KMS-11 (cell line): Measurements from ENCODE around the gene GPC4.

ENCODE experiments used
- H2AFZ ChIP-seq: fragments of 200-600 bp; sonication (generic); 2 replicates; pipeline ENCODE4 v1.6.1; 2016; ENCODE audit warnings: antibody characterized with exemption, mixed run types, low read depth
- H3K27ac ChIP-seq: fragments of 200-600 bp; sonication (generic); 2 replicates; pipeline ENCODE4 v1.6.1; 2016; ENCODE audit warnings: mild to moderate bottlenecking, mixed run types
- H3K27me3 ChIP-seq: fragments of 200-600 bp; sonication (generic); 2 replicates; pipeline ENCODE4 v1.6.1; 2017; ENCODE audit warnings: mild to moderate bottlenecking, low read depth, mixed run types, moderate library complexity; ENCODE audit not compliant: insufficient read depth
- H3K36me3 ChIP-seq: fragments of 200-600 bp; sonication (generic); 2 replicates; pipeline ENCODE4 v1.6.1; 2017; ENCODE audit warnings: mild to moderate bottlenecking, mixed run types; ENCODE audit not compliant: insufficient read depth
- H3K4me1 ChIP-seq: fragments of 200-600 bp; sonication (generic); 2 replicates; pipeline ENCODE4 v1.6.1; 2016; ENCODE audit warnings: mild to moderate bottlenecking, low read depth, mixed run types; ENCODE audit not compliant: poor library complexity, severe bottlenecking
- H3K4me2 ChIP-seq: fragments of 200-600 bp; sonication (generic); 2 replicates; pipeline ENCODE4 v1.7.0; 2016; ENCODE audit warnings: mild to moderate bottlenecking, mixed run types
- H3K4me3 ChIP-seq: fragments of 200-600 bp; sonication (generic); IDR thresholded peaks from 2 replicates; pipeline ENCODE4 v1.6.1; 2017; ENCODE audit warnings: low read depth, low read length, mixed read lengths; ENCODE audit not compliant: insufficient read depth
- H3K79me2 ChIP-seq: fragments of 200-600 bp; sonication (generic); 2 replicates; pipeline ENCODE4 v1.6.1; 2016; ENCODE audit warnings: low read depth, mixed run types; ENCODE audit not compliant: insufficient read depth
- H3K9ac ChIP-seq: fragments of 200-600 bp; sonication (generic); 2 replicates; pipeline ENCODE4 v1.6.1; 2016; ENCODE audit warnings: mild to moderate bottlenecking, mixed run types
- H4K20me1 ChIP-seq: fragments of 200-600 bp; sonication (generic); 2 replicates; pipeline ENCODE4 v1.6.1; 2016; ENCODE audit warnings: mild to moderate bottlenecking, mixed run types; ENCODE audit not compliant: insufficient read depth
- CTCF ChIP-seq: fragments of 200-600 bp; sonication (generic); conservative IDR thresholded peaks from 2 replicates; pipeline ENCODE4 v1.6.1; 2017; ENCODE audit warnings: low read depth, mild to moderate bottlenecking, antibody characterized with exemption, low read length, moderate library complexity, mixed read lengths

The GPC4 gene

GRCh38 chrX:133440081-133440796 is 24.9 kb upstream of the GPC4 start:
- Histone ChIP-seq H3K4me3 (no peak overlapping the region), H3K9ac (no peak overlapping the region), H3K36me3 (no peaks in the 10 kb centered on the region), H3K27me3 (no peaks in the 10 kb centered on the region), H3K4me1 (no peaks in the 10 kb centered on the region), H3K79me2 (no peaks in the 10 kb centered on the region), H3K27ac (no peak overlapping the region), H2AFZ (no peak overlapping the region), H4K20me1 (no peaks in the 10 kb centered on the region), H3K4me2 (no peak overlapping the region)
- TF ChIP-seq CTCF, result no peak

DNA sequence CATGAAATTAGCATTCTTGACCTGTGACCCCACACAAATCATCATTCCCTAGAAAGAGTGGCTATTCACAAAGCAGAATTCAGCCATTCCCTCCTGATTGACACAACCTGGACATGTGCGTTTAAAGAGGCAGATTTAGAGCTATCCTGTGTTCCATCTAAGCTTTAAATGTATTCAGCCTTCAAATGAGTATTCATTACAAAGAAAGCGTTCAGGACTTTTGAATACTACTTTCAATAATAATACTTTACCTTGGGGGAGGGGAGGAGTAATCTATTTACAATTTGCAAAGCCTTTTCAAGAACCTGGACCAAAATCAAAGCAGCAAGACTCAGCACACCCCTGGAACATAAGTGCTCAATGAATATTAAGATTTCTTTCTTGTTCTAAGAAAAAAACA is 22.5 kb upstream of the GPC4 start:
- no peak for TF ChIP-seq CTCF
- Histone ChIP-seq H3K36me3 (no peaks in the 10 kb centered on the region), H3K27ac (no peak overlapping the region), H3K27me3 (no peaks in the 10 kb centered on the region), H2AFZ (no peak overlapping the region), H3K4me2 (no peak overlapping the region), H3K4me3 (no peak overlapping the region), H3K4me1 (no peaks in the 10 kb centered on the region), H3K9ac (no peak overlapping the region), H3K79me2 (no peaks in the 10 kb centered on the region), H4K20me1 (no peaks in the 10 kb centered on the region)

GRCh38 chrX:133437356-133437755 is 22.1 kb upstream of the GPC4 start:
- no peaks in the 10 kb centered on the region for H3K4me1 ChIP-seq
- no peak for TF ChIP-seq CTCF
- H3K4me2 ChIP-seq, result no peak overlapping the region
- H3K27me3 ChIP-seq, result no peaks in the 10 kb centered on the region
- no peak overlapping the region for H3K4me3 ChIP-seq
- H3K36me3 ChIP-seq, result no peaks in the 10 kb centered on the region
- no peak overlapping the region for H3K9ac ChIP-seq
- H4K20me1 ChIP-seq, result no peaks in the 10 kb centered on the region
- H3K27ac ChIP-seq, result no peak overlapping the region
- no peak overlapping the region for H2AFZ ChIP-seq
- H3K79me2 ChIP-seq, result no peaks in the 10 kb centered on the region

DNA sequence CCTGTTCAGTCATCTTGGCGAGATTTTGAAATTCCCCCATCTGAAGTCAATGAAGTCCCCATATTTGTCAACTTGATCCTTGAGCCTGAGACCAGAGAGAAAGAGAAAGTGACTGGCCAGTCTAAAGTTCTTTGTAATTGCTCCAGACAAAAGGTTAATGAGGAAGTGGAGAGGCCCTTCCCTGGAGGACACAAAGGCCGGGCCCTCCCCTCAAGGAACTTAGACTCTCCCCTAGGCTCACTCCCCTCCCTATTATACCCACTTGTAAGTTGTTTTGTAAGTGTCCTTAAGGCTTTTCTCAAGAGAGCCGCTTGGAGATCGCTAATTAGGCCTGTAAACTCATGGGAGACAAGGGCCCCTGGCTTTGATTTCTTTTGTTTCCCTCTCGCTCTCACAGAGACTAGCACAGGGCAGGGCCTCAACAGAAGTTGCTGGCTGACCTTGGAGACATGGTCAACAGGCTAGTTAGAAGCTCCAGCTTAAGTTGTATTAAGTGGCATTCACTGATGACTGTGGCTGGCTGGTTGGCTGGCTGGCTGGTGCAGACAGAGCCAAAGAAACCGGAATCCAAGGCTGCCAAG is 20.3 kb upstream of the GPC4 start:
- Histone ChIP-seq H3K4me2 (no peak overlapping the region), H3K79me2 (no peaks in the 10 kb centered on the region), H2AFZ (no peak overlapping the region), H3K27ac (no peak overlapping the region), H4K20me1 (no peaks in the 10 kb centered on the region), H3K9ac (no peak overlapping the region), H3K4me1 (no peaks in the 10 kb centered on the region), H3K4me3 (no peak overlapping the region), H3K36me3 (no peaks in the 10 kb centered on the region), H3K27me3 (no peaks in the 10 kb centered on the region)
- TF ChIP-seq CTCF, result no peak
